Astrocyte of the cerebellum (primary cell): ENCODE measurements around the gene PEX12.

Experiments used
- DNase-seq: peaks from one replicate; pipeline ENCODE4 v3.0.0-alpha.2; 2011; ENCODE audit warnings: low read depth
- H3K4me3 ChIP-seq: 2 replicates; pipeline ENCODE4 v1.5.1; 2011; ENCODE audit warnings: mild to moderate bottlenecking, low read depth, low read length, moderate library complexity
- in situ Hi-C: cut with HindIII; loops from 2 replicates; pipeline ENCODE4 v1.10.0; 2017; ENCODE audit warnings: low sequenced_read_pairs
- TF ChIP-seq, protein P1 (sequence below): IDR thresholded peaks from 2 replicates; pipeline ENCODE4 v1.5.1; 2012; ENCODE audit warnings: low read length, low read depth, moderate library complexity, mild to moderate bottlenecking; ENCODE audit errors: missing control alignments

PEX12 gene

DNA sequence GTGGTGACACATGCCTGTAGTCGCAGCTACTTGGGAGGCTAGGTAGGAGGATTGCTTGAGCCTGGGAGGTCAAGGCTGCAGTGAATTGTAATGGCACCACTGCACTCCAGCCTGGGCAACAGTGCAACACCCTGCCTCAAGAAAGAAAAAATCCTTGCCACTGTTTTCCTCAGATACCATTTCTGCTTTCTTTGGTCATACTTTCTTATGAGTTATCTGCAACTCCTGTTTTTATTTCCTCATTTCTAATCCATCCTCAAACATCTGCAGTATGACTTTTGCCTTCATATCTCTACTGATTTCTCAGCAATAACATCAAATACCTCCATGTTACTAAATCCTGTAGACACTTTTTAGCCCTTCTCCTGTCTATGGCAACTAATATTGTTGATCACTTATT is 5.7 kb upstream of the PEX12 start:
- no peak for DNase-seq
- TF ChIP-seq, protein P1, sequence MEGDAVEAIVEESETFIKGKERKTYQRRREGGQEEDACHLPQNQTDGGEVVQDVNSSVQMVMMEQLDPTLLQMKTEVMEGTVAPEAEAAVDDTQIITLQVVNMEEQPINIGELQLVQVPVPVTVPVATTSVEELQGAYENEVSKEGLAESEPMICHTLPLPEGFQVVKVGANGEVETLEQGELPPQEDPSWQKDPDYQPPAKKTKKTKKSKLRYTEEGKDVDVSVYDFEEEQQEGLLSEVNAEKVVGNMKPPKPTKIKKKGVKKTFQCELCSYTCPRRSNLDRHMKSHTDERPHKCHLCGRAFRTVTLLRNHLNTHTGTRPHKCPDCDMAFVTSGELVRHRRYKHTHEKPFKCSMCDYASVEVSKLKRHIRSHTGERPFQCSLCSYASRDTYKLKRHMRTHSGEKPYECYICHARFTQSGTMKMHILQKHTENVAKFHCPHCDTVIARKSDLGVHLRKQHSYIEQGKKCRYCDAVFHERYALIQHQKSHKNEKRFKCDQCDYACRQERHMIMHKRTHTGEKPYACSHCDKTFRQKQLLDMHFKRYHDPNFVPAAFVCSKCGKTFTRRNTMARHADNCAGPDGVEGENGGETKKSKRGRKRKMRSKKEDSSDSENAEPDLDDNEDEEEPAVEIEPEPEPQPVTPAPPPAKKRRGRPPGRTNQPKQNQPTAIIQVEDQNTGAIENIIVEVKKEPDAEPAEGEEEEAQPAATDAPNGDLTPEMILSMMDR: no peak
- no peak overlapping the region for H3K4me3 ChIP-seq
- in situ Hi-C loops: loop anchor here (25.0 kb wide), 1 partner anchor 597 kb away; the partner anchor contains the start of gene LIG3

DNA sequence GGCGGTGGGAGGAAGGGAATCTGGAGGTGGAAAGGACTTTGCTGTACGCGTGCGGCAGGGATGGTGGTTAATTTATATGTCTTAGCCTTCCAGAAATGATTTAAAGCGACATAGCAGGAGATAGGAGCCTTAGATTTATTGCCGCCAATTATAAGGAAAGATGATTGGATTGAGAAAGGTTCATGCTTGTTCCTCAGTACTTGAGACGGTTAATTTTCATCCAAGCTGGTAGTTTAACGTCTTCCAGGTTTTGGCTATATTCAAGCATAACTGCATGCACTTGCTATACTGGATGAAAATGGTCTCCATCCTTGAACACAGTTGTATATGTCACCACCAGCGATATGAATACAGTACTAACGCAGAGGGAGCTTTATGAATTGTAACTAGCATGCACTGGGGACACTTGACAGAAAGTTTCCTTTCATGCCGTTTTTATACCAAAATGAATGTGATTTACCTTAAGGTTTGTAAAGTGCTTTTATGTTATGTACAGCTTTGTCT is 610 bp upstream of the PEX12 start:
- TF ChIP-seq, protein P1: no peak

DNA sequence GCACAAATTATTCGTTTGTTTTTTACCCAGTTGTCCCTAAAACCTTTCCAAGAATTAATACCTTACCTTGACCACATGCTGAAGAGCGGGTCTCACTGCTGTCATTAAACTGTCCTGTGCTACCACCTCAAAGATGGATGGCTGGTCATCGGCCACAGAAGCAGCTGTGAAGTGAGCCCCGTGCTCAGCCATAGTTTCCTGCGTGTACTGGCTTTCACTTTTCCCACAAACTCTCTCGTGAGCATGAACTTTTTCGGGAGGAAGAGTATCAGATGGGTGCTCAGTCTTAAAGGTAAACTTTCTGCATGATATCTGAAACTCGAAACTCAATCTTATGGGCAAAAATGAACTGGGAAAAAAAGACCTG is 558 bp downstream of the PEX12 start:
- TF ChIP-seq, protein P1: no peak
- peak overlapping the region; percentile 71 for H3K4me3 ChIP-seq
- DNase-seq: no peak
- in situ Hi-C loops: loop anchor here (25.0 kb wide), 1 partner anchor 591 kb away; the partner anchor contains the start of gene LIG3

More for the DNA sequence above, 610 bp upstream of the PEX12 start:
- H3K4me3 ChIP-seq: peak overlapping the region; percentile 71
- no peak for DNase-seq
- in situ Hi-C loops: loop anchor here (25.0 kb wide), 1 partner anchor 592 kb away; the partner anchor contains the start of gene LIG3

DNA sequence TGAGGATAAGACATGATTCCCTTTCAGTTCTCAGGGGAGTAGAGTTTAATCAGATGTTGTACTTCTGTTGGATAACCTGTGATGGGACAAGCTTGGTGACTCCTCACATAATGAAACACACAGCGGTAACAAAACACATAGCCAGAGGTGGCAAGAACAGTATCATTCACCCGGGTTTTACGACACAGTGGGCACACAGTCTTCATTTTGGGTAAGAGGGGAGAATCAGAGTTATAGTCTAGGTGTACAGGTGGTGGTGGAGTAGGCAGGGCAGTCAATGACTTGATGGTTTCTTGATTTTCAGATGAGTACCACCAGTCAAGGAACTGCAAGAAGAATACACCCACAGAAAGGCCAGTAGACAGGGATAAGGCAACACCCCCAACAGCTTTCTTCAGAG is 2.6 kb downstream of the PEX12 start:
- DNase-seq: no peak
- in situ Hi-C loops: loop anchor here (25.0 kb wide), 1 partner anchor 588 kb away; the partner anchor contains the start of gene LIG3
- TF ChIP-seq, protein P1: no peak
- H3K4me3 ChIP-seq: no peak overlapping the region

DNA sequence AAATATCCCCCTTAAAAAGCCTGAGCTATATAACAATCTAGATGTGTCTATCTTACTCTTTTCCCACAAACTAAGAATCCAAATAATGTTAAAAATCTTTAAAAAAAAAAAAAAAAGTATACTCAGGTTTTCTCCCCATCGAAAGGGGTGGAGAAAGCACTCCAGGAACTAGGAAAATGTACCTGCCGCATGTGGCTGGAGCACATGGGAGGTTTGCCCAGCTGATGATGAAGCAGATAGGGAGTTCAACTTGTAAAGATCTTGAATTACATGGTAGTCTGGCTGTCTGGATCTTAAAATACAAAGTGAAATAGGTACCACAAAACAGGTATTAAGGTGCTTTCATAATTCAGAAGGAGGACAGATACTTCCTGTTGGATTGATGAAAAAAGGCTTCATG is 9.0 kb downstream of the PEX12 start:
- no peak for DNase-seq
- H3K4me3 ChIP-seq: no peak overlapping the region
- in situ Hi-C loops: no loop called here
- TF ChIP-seq, protein P1: no peak

DNA sequence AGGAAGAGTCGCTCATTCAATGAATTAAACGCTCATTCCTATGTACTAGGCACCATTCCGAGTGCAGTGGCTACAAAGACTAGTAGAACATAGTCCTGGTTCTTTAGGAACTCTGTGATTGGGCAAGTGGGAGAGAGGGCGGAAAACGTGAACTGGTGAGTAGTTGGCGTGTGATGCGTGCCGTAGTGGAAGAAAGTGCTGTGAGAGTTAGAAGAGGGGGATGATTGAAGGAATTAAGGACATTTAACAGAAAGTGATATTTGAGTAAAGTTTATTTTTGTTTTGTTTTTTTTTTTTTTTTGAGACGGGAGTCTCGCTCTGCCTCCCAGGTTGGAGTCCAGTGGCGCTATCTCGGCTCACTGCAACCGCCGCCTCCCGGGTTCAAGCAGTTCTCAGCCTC is 9.8 kb downstream of the PEX12 start:
- DNase-seq: no peak
- TF ChIP-seq, protein P1: no peak
- in situ Hi-C loops: no loop called here
- H3K4me3 ChIP-seq: peak overlapping the region; percentile 79
